Karpas-422 (cell line): Measurements from ENCODE around the gene CACNG5. TPM values are rescaled to one million over a fixed set of nuclear protein-coding genes. Genes with fewer than 3 reads are reported as not detected.

ENCODE experiments used
- DNase-seq: peaks from one replicate; pipeline ENCODE4 v3.0.0-alpha.2; 2015
- H2AFZ ChIP-seq: fragments of 200-600 bp; sonication (generic); 2 replicates; pipeline ENCODE4 v1.6.1; 2014; ENCODE audit warnings: antibody characterized with exemption, low read length, mixed read lengths
- H3K27ac ChIP-seq: fragments of 200-600 bp; sonication (generic); 2 replicates; pipeline ENCODE4 v1.5.1; 2014; ENCODE audit warnings: mild to moderate bottlenecking, low read length, moderate library complexity
- H3K27me3 ChIP-seq: fragments of 200-600 bp; sonication (generic); 2 replicates; pipeline ENCODE4 v1.6.1; 2014; ENCODE audit warnings: low read length, mixed read lengths
- H3K36me3 ChIP-seq: fragments of 200-600 bp; sonication (generic); 2 replicates; pipeline ENCODE4 v1.6.1; 2014; ENCODE audit warnings: low read length, mixed read lengths; ENCODE audit not compliant: insufficient read depth
- H3K4me1 ChIP-seq: fragments of 200-600 bp; sonication (generic); 2 replicates; pipeline ENCODE4 v1.6.1; 2014; ENCODE audit warnings: mild to moderate bottlenecking, low read length, mixed read lengths
- H3K4me2 ChIP-seq: fragments of 200-600 bp; sonication (generic); 2 replicates; pipeline ENCODE4 v1.6.1; 2014; ENCODE audit warnings: low read length, low read depth, mild to moderate bottlenecking; ENCODE audit not compliant: poor library complexity, severe bottlenecking
- H3K4me3 ChIP-seq: fragments of 200-600 bp; sonication (generic); 2 replicates; pipeline ENCODE4 v1.5.1; 2014; ENCODE audit warnings: mild to moderate bottlenecking, antibody characterized with exemption, low read length, mixed read lengths
- H3K79me2 ChIP-seq: fragments of 200-600 bp; sonication (generic); 2 replicates; pipeline ENCODE4 v1.6.1; 2014; ENCODE audit warnings: mild to moderate bottlenecking, low read length, mixed read lengths
- H3K9ac ChIP-seq: fragments of 200-600 bp; sonication (generic); 2 replicates; pipeline ENCODE4 v1.6.0; 2014; ENCODE audit warnings: low read length
- H3K9me2 ChIP-seq: fragments of 200-600 bp; sonication (generic), shearing (Covaris generic); replicated peaks from 2 replicates; pipeline ENCODE4 v1.6.0; 2014; ENCODE audit warnings: mild to moderate bottlenecking, low read length, moderate library complexity; ENCODE audit not compliant: insufficient read depth
- H3K9me3 ChIP-seq: fragments of 300-700, 200-600 bp; sonication (generic); 2 replicates; pipeline ENCODE4 v1.6.1; 2014; ENCODE audit warnings: low read length, mixed read lengths
- H4K20me1 ChIP-seq: fragments of 200-600 bp; sonication (generic); 2 replicates; pipeline ENCODE4 v1.6.1; 2014; ENCODE audit warnings: mild to moderate bottlenecking, antibody characterized with exemption, low read length, low read depth; ENCODE audit not compliant: insufficient read depth
- total RNA-seq: library from RNA; depleted of rRNA; stranded (reverse); fragments of >200 nt; shearing (Covaris generic); gene quantifications from 2 replicates; pipeline ENCODE4 v1.2.3, GENCODE V29; 2014; ENCODE audit warnings: low replicate concordance

Gene CACNG5
- total RNA-seq, 1 experiment from 2014 or later = not detected

DNA sequence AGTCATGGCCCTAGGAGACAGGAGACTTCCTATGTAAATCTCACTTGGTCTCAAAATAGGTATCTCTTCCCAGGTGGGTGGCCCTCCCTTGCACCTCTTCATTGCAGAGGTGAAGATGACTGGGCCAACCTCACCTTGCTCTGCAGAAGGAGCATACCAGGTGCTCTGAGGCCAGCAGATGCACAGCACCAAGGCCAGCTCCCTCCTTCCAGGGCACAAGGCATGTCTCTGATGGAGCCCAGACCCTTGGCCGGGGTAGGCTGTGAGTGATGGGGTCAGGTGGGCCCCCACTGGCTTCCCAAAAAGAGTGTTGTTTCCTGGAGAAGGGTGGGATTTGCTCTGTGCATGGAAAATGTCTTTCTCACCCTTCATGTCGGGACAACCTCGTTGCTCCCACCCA, 12.8 kb downstream of the CACNG5 start:
- Histone ChIP-seq H3K9me2 (no peaks in the 10 kb centered on the region), H3K4me1 (peaks cover 5% of the 10 kb centered on the region), H2AFZ (no peak overlapping the region), H3K9ac (no peak overlapping the region), H3K36me3 (no peaks in the 10 kb centered on the region), H3K4me3 (no peak overlapping the region), H3K79me2 (no peaks in the 10 kb centered on the region), H3K27me3 (no peaks in the 10 kb centered on the region), H3K27ac (no peak overlapping the region), H3K4me2 (no peak overlapping the region), H4K20me1 (no peaks in the 10 kb centered on the region), H3K9me3 (no peaks in the 10 kb centered on the region)
- no peak for DNase-seq

DNA sequence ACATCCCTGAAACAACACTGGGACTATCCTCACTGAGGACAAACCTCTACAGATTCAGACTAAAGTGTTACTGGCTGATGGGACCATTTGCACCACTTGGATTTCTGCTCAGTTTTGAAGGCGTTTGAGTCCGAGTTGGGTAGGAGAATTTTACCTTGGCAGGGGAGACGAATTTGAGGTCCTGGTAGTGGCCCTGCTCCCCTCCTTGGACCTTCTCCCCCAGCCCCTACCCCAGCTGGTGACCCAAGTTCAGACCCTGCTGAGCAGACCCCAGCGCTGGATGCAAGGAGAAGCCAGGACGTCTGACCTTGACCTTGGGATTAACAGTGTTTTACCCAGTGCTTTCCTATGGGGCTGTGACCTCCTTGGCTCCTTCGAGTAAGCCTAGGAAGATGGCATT, 13.6 kb downstream of the CACNG5 start:
- Histone ChIP-seq H3K9me2 (no peaks in the 10 kb centered on the region), H3K4me1 (peaks cover 5% of the 10 kb centered on the region), H2AFZ (no peak overlapping the region), H3K36me3 (no peaks in the 10 kb centered on the region), H3K27me3 (no peaks in the 10 kb centered on the region), H3K79me2 (no peaks in the 10 kb centered on the region), H3K27ac (no peak overlapping the region), H4K20me1 (no peaks in the 10 kb centered on the region), H3K9ac (no peak overlapping the region), H3K4me3 (no peak overlapping the region), H3K4me2 (no peak overlapping the region), H3K9me3 (no peaks in the 10 kb centered on the region)
- no peak for DNase-seq

DNA sequence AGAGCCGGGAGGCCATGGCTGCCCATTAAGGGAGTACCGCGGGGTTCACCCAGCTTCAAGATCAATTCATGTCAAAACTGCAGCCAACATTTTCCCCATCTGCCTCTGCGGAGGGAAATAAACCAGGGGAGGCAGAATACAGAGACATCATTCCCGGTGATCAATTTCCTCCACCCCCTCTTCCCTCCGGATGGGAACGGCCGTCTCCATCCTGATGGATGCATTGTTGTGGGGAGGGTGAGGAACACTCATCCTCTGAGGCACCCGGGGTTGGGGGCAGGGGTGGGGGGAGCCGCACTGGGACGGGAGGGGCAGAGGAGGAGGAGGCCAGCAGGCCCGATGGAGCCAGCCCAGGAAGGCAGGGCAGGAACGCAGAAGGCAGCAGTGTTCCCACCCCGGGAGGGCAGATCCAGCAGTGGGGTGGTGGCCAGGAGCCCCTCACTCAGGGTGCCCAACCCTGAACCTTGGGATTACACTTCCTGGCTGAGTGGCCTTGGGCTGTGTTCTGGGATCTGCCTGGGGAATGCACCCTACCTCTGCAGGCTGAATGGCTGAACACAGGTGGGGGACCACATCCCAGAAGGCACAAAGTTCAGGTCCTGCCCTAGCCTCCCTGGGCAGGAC, 14.2 kb downstream of the CACNG5 start:
- H3K4me1 ChIP-seq = peaks cover 5% of the 10 kb centered on the region
- DNase-seq = no peak
- no peak overlapping the region for H3K4me2 ChIP-seq
- H4K20me1 ChIP-seq = no peaks in the 10 kb centered on the region
- no peak overlapping the region for H3K9ac ChIP-seq
- no peaks in the 10 kb centered on the region for H3K36me3 ChIP-seq
- H3K9me2 ChIP-seq = no peaks in the 10 kb centered on the region
- no peak overlapping the region for H2AFZ ChIP-seq
- H3K27me3 ChIP-seq = no peaks in the 10 kb centered on the region
- H3K9me3 ChIP-seq = no peaks in the 10 kb centered on the region
- H3K4me3 ChIP-seq = no peak overlapping the region
- H3K27ac ChIP-seq = no peak overlapping the region
- H3K79me2 ChIP-seq = no peaks in the 10 kb centered on the region

DNA sequence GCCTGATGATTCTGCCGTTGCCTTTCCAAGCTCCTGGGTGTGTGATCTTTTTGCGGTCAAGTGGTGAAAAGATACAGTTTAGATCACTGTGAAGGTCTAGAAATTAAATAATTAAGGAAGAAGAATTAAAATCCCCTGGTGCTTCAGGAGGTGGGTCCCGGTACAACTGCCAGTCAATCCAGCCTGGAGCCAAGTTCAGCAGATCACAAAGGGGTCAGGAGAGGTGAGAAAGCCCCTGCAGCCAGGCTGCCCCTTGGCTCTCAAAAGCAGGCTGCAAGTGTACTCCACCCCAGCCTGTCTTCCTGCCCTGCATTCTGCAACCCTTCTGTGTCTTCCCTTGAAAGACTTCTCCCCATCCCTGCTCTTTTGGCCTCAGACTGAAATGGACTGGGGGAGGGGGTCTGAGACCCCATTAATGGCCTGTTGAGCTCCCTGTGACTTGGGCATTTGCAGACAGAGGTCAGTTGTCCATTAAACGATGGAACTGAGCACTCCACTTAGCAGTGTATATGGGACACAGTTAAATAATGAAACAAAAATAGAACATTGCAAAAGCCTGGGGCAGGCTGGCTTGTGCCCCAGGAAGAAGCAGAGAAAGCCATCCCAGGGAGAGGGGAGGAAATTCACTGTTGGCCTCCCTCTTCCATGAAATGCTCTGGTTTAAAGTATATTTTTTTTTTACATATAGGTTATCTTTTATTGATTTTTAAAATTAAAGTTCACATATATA, 15.1 kb downstream of the CACNG5 start:
- no peak for DNase-seq
- no peak overlapping the region for H3K9ac ChIP-seq
- H3K79me2 ChIP-seq = no peaks in the 10 kb centered on the region
- no peak overlapping the region for H3K4me2 ChIP-seq
- no peak overlapping the region for H3K27ac ChIP-seq
- no peaks in the 10 kb centered on the region for H4K20me1 ChIP-seq
- peaks cover 5% of the 10 kb centered on the region for H3K4me1 ChIP-seq
- H3K27me3 ChIP-seq = no peaks in the 10 kb centered on the region
- no peak overlapping the region for H3K4me3 ChIP-seq
- H3K9me2 ChIP-seq = no peaks in the 10 kb centered on the region
- no peaks in the 10 kb centered on the region for H3K36me3 ChIP-seq
- no peaks in the 10 kb centered on the region for H3K9me3 ChIP-seq
- H2AFZ ChIP-seq = no peak overlapping the region

DNA sequence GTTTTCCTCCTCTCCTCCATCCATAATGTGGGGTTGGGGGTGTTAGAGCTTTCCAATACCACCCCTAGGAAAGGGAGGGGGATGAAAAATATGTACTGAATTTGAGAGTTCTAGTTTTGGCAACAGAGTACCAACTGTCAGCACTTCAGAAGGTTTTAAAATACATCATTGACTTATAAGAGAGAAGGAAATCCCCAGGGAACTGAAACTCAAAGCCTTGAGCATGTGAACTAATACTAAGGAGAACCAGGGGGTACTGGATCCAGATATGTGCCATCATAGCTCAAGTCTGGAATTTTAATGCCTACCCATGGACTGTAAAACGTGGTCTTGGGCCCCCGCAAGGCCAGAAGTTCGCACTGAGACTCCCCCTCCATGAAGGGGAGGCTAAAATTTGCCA, 15.8 kb downstream of the CACNG5 start:
- no peaks in the 10 kb centered on the region for H3K9me2 ChIP-seq
- H3K4me2 ChIP-seq = no peak overlapping the region
- H4K20me1 ChIP-seq = no peaks in the 10 kb centered on the region
- no peaks in the 10 kb centered on the region for H3K27me3 ChIP-seq
- H2AFZ ChIP-seq = no peak overlapping the region
- DNase-seq = no peak
- H3K4me1 ChIP-seq = peaks cover 5% of the 10 kb centered on the region
- no peaks in the 10 kb centered on the region for H3K79me2 ChIP-seq
- no peak overlapping the region for H3K4me3 ChIP-seq
- no peaks in the 10 kb centered on the region for H3K36me3 ChIP-seq
- H3K9ac ChIP-seq = no peak overlapping the region
- no peaks in the 10 kb centered on the region for H3K9me3 ChIP-seq
- no peak overlapping the region for H3K27ac ChIP-seq

DNA sequence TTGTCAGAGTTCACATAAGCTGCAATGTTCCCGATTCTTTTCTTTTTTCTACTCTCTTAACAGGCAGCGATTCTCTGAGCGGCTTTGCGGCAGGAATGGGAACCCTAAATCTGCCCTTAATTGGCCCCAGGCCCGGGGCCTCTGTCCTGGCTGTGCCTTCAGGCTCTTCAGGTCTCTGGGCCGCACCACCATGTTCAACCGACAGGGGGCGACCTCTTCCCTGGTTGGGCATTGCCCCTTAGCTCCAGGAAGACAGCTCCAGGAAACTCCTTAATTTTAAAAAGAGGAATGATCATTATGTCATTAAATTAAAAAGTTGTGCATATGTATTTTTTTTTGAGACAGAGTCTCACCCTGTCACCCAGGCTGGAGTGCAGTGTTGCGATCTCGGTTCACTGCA, 20.3 kb downstream of the CACNG5 start:
- H3K27ac ChIP-seq = no peak overlapping the region
- no peaks in the 10 kb centered on the region for H3K36me3 ChIP-seq
- H3K9me3 ChIP-seq = no peaks in the 10 kb centered on the region
- H3K9ac ChIP-seq = no peak overlapping the region
- no peak overlapping the region for H2AFZ ChIP-seq
- no peaks in the 10 kb centered on the region for H3K9me2 ChIP-seq
- no peaks in the 10 kb centered on the region for H3K79me2 ChIP-seq
- no peak overlapping the region for H3K4me3 ChIP-seq
- no peaks in the 10 kb centered on the region for H4K20me1 ChIP-seq
- DNase-seq = peak; percentile 65
- no peak overlapping the region for H3K4me2 ChIP-seq
- no peaks in the 10 kb centered on the region for H3K4me1 ChIP-seq
- H3K27me3 ChIP-seq = no peaks in the 10 kb centered on the region

DNA sequence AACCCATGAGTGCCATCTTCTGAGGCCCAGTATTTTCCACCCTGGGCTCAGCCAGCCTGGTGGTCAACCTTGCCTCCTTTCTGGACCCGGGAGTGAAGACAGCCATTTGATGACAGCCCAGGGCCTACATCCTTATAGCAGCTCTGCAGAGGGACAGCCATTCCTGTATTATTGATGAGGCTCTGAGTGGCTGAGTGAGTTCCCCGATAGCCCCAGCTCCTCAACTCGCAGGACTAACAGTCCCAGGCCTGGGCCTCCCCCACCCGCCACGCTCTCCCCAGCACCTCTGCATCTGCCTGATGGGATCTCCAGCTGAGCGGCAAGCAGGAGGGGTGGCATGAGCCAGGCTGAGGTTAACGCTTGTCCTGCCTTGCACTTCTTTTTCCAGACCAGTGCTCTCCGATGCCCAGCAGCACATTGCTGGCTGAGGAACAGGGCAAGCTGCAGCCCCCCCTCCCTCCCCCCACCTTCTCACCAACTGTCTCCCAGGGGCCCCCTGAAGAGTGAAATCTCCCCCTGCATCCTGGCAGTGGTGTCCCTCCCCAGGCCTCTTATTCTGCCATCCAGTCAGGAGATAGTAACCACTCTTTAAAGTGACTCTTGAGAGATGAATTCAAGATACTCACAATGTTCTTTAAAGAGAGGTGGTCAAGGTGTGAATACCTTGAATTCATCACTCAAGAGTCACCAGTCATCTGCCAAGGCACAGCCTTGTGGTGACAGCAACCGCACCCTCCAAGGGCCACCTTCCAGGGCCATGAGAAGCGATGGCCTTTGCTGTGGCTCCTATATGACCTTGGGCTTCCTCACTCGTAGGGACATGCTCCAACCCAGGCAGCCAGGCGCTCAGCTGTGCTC, 23.5 kb downstream of the CACNG5 start:
- Histone ChIP-seq H4K20me1 (no peaks in the 10 kb centered on the region), H3K9me2 (no peaks in the 10 kb centered on the region), H3K9ac (no peak overlapping the region), H3K27ac (no peak overlapping the region), H3K79me2 (no peaks in the 10 kb centered on the region), H3K4me3 (no peak overlapping the region), H3K27me3 (no peaks in the 10 kb centered on the region), H3K36me3 (no peaks in the 10 kb centered on the region), H3K9me3 (no peaks in the 10 kb centered on the region), H3K4me2 (no peak overlapping the region), H3K4me1 (no peaks in the 10 kb centered on the region), H2AFZ (no peak overlapping the region)
- DNase-seq = no peak

DNA sequence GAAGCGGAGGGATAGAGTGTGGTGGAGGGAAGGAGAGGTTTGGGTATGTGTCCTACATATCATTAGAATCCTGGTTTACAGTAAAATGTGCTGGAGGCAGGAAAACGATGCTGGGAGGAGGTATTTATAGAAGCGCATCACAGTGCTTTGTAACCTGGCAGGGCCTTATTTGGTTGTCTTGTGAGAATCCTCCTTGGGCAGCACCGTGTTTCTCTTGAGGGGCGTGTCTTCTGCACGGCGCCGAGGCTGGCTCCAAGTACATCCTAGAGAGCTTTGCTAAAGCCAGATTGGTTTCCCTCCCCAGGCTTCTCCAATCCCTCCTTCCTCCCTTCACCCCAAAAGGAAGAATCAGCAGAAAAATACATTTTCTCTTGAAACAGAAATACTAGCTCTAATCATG, 24.4 kb downstream of the CACNG5 start:
- Histone ChIP-seq H3K27ac (no peak overlapping the region), H3K27me3 (no peaks in the 10 kb centered on the region), H3K4me1 (no peaks in the 10 kb centered on the region), H4K20me1 (no peaks in the 10 kb centered on the region), H3K79me2 (no peaks in the 10 kb centered on the region), H3K9me3 (no peaks in the 10 kb centered on the region), H3K9me2 (no peaks in the 10 kb centered on the region), H3K4me3 (no peak overlapping the region), H3K36me3 (no peaks in the 10 kb centered on the region), H2AFZ (no peak overlapping the region), H3K9ac (no peak overlapping the region), H3K4me2 (no peak overlapping the region)
- DNase-seq = no peak
